ENCODE results near the gene CRHR2.

DNA sequence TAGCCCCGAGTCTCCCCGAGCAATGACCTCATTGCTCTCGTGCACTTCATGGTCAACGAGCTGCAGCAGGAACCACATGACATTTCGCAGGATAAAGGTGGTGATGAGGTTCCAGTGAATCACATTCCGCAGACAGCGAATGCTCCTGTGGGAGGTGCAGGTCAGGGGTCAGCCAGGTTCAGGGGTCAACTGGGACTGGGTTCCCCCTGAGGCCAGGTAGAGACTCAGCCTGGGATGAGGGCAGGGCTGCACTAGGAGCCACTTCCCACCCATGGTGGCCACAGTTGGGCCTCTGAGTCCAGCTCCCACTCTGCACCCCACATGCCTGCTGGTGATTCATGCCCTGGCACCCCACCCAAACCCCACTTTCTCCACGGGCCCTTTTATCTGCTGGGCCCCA, 17.2 kb downstream of the CRHR2 start:
- TF ChIP-seq GABPA (IDR thresholded peaks at IDR 0.05; ENCODE audit: low read depth) = no peak
- TF ChIP-seq, protein P1, sequence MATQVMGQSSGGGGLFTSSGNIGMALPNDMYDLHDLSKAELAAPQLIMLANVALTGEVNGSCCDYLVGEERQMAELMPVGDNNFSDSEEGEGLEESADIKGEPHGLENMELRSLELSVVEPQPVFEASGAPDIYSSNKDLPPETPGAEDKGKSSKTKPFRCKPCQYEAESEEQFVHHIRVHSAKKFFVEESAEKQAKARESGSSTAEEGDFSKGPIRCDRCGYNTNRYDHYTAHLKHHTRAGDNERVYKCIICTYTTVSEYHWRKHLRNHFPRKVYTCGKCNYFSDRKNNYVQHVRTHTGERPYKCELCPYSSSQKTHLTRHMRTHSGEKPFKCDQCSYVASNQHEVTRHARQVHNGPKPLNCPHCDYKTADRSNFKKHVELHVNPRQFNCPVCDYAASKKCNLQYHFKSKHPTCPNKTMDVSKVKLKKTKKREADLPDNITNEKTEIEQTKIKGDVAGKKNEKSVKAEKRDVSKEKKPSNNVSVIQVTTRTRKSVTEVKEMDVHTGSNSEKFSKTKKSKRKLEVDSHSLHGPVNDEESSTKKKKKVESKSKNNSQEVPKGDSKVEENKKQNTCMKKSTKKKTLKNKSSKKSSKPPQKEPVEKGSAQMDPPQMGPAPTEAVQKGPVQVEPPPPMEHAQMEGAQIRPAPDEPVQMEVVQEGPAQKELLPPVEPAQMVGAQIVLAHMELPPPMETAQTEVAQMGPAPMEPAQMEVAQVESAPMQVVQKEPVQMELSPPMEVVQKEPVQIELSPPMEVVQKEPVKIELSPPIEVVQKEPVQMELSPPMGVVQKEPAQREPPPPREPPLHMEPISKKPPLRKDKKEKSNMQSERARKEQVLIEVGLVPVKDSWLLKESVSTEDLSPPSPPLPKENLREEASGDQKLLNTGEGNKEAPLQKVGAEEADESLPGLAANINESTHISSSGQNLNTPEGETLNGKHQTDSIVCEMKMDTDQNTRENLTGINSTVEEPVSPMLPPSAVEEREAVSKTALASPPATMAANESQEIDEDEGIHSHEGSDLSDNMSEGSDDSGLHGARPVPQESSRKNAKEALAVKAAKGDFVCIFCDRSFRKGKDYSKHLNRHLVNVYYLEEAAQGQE (IDR thresholded peaks at IDR 0.05; ENCODE audit: insufficient replicate concordance, low read depth) = no peak

Measured in HL-60 (cell line).